Gastroesophageal sphincter (tissue), 4 donors: ENCODE results near the gene F2RL3. TPM values are rescaled to one million over a fixed set of nuclear protein-coding genes. Genes with fewer than 3 reads are reported as not detected.

ENCODE experiments used
- ATAC-seq: fragments of 150-250 bp; one replicate; pipeline ENCODE4 v1.9.1; 2016; ENCODE audit warnings: mild to moderate bottlenecking, moderate library complexity
- H3K27ac ChIP-seq, 4 donors: fragments of 200-600 bp; sonication (generic) in 3 of 4; 1 replicate in 3 of 4; 2 replicates in 1 of 4; pipeline ENCODE4 v1.5.1; 2016 to 2019
- H3K27me3 ChIP-seq: fragments of 200-600 bp; sonication (generic); one replicate; pipeline ENCODE4 v1.5.1; 2019
- H3K36me3 ChIP-seq, 2 donors: fragments of 200-600 bp; sonication (generic); one replicate each; pipeline ENCODE4 v1.5.1; 2019; ENCODE audit warnings: control low read depth in 1 of 2
- H3K4me1 ChIP-seq, 3 donors: fragments of 200-600 bp; sonication (generic); 1 replicate in 2 of 3; 2 replicates in 1 of 3; pipeline ENCODE4 v1.5.1; 2016 to 2019; ENCODE audit warnings: control low read depth in 2 of 3
- H3K4me3 ChIP-seq, 2 donors: fragments of 200-600 bp; sonication (generic); one replicate each; pipeline ENCODE4 v1.5.1; 2019; ENCODE audit warnings: mild to moderate bottlenecking in 1 of 2, moderate library complexity in 1 of 2
- H3K9me3 ChIP-seq, 3 donors: fragments of 200-600 bp; sonication (generic); one replicate each; pipeline ENCODE4 v1.5.1; 2017 to 2019; ENCODE audit warnings: control low read depth in 2 of 3
- CTCF ChIP-seq, 4 experiments: fragments of 200-600 bp in 2 of 4; fragments of 450-650 bp in 2 of 4; sonication (generic) in 1 of 4; IDR thresholded peaks; one replicate each; pipeline ENCODE4 v1.5.1; 2017 to 2019; ENCODE audit warnings: antibody characterized with exemption in 4 of 4, mild to moderate bottlenecking in 2 of 4, moderate library complexity in 2 of 4
- EP300 ChIP-seq: sonication (generic); formaldehyde crosslinking; IDR thresholded peaks from one replicate; pipeline ENCODE4 v1.6.1; 2017; ENCODE audit warnings: antibody characterized with exemption, mild to moderate bottlenecking
- POLR2A ChIP-seq, 2 donors: fragments of 450-650 bp; IDR thresholded peaks; one replicate each; pipeline ENCODE4 v1.6.1; 2017; ENCODE audit warnings: antibody characterized with exemption in 2 of 2, mild to moderate bottlenecking in 2 of 2, moderate library complexity in 1 of 2
- POLR2AphosphoS5 ChIP-seq: sonication (generic); formaldehyde crosslinking; IDR thresholded peaks from one replicate; pipeline ENCODE4 v1.6.1; 2017; ENCODE audit warnings: antibody characterized with exemption
- WGBS, 2 donors: methylation state at CpG; one replicate each; pipeline ENCODE4 v1.1.5; 2018; ENCODE audit warnings: low coverage in 1 of 2; 5-methylcytosine and 5-hydroxymethylcytosine counted together
- total RNA-seq, 4 donors: library from RNA; depleted of rRNA; stranded (reverse); fragments of >200 nt; gene quantifications; one replicate each; pipeline ENCODE4 v1.1.0, GENCODE V29; 2016

Gene F2RL3
- total RNA-seq, 4 donors from 2014 or later, result 2.3 to 5.1 (median 2.7) TPM

GRCh38 chr19:16908759-16909158, 20.0 kb downstream of the F2RL3 start:
- Histone ChIP-seq H3K27me3 (peaks cover 16% of the 10 kb centered on the region), H3K36me3 (no peaks in the 10 kb centered on the region), H3K27ac (no peak overlapping the region), H3K9me3 (peaks cover 0 to 31% (median 0%) of the 10 kb centered on the region in 3 donors), H3K4me1 (no peaks in the 10 kb centered on the region), H3K4me3 (no peak overlapping the region)
- ATAC-seq, result no peak
- WGBS, 2 donors, result 73 to 88% methylated on average over 3 of the region's 12 CpGs
- TF ChIP-seq CTCF (IDR thresholded peaks at IDR 0.05), result no peak
- TF ChIP-seq EP300, result no peak
- no peak for TF ChIP-seq POLR2A (IDR thresholded peaks at IDR 0.05)
- TF ChIP-seq POLR2AphosphoS5, result no peak

GRCh38 chr19:16911046-16911445, 22.2 kb downstream of the F2RL3 start:
- Histone ChIP-seq H3K36me3 (no peaks in the 10 kb centered on the region), H3K27ac (no peak overlapping the region), H3K27me3 (peaks cover 12% of the 10 kb centered on the region), H3K9me3 (peaks cover 0 to 54% (median 0%) of the 10 kb centered on the region in 3 donors), H3K4me1 (no peaks in the 10 kb centered on the region), H3K4me3 (no peak overlapping the region)
- WGBS, 2 donors, result 78 to 90% methylated on average over 5 to 6 of the region's 7 CpGs
- TF ChIP-seq EP300, result no peak
- TF ChIP-seq POLR2AphosphoS5, result no peak
- no peak for TF ChIP-seq POLR2A (IDR thresholded peaks at IDR 0.05)
- no peak for TF ChIP-seq CTCF (IDR thresholded peaks at IDR 0.05)
- ATAC-seq, result no peak

GRCh38 chr19:16912780-16913179, 24.0 kb downstream of the F2RL3 start:
- Histone ChIP-seq H3K9me3 (peaks cover 0 to 54% (median 0%) of the 10 kb centered on the region in 3 donors), H3K36me3 (no peaks in the 10 kb centered on the region), H3K27ac (no peak overlapping the region), H3K4me3 (no peak overlapping the region), H3K27me3 (peaks cover 6% of the 10 kb centered on the region), H3K4me1 (no peaks in the 10 kb centered on the region)
- 80 to 92% methylated on average over 3 to 4 of the region's 4 CpGs for WGBS, 2 donors
- no peak for ATAC-seq
- TF ChIP-seq CTCF (IDR thresholded peaks at IDR 0.05) (no peak), POLR2A (IDR thresholded peaks at IDR 0.05) (no peak), POLR2AphosphoS5 (no peak)

- 80 to 84% methylated on average over 1 to 3 of the region's 11 CpGs for WGBS, 2 donors
- H3K9me3 ChIP-seq, result peaks cover 0 to 63% (median 0%) of the 10 kb centered on the region in 3 donors
Observed at GRCh38 chr19:16914421-16914820, 25.6 kb downstream of the F2RL3 start.

More at GRCh38 chr19:16914421-16914820, 25.6 kb downstream of the F2RL3 start:
- Histone ChIP-seq H3K4me1 (no peaks in the 10 kb centered on the region), H3K36me3 (no peaks in the 10 kb centered on the region), H3K27ac (no peak overlapping the region), H3K4me3 (no peak overlapping the region), H3K27me3 (peaks cover 6% of the 10 kb centered on the region)
- TF ChIP-seq CTCF (IDR thresholded peaks at IDR 0.05) (no peak), POLR2AphosphoS5 (no peak)
- ATAC-seq, result no peak
